WTC11 (cell line): ENCODE data around the gene ZNF804B.

ENCODE experiments used
- CREB1 ChIP-seq: sonication (generic); formaldehyde crosslinking; IDR thresholded peaks from 2 replicates; pipeline ENCODE4 v1.8.0; 2023; ENCODE audit warnings: mild to moderate bottlenecking, missing genetic modification reagents
- CTCF ChIP-seq: fragments of 200-600 bp; IDR thresholded peaks from 2 replicates; pipeline ENCODE4 v1.8.0; 2022; ENCODE audit warnings: antibody characterized with exemption
- E2F4 ChIP-seq: sonication (generic); formaldehyde crosslinking; IDR thresholded peaks from 2 replicates; pipeline ENCODE4 v1.8.1; 2022; ENCODE audit warnings: low read depth, mild to moderate bottlenecking, moderate library complexity, missing genetic modification reagents, borderline replicate concordance
- E2F5 ChIP-seq: sonication (generic); formaldehyde crosslinking; IDR thresholded peaks from 2 replicates; pipeline ENCODE4 v1.8.1; 2022; ENCODE audit warnings: mild to moderate bottlenecking, moderate library complexity, missing genetic modification reagents
- ELF4 ChIP-seq: sonication (generic); formaldehyde crosslinking; IDR thresholded peaks from 2 replicates; pipeline ENCODE4 v1.8.1; 2022; ENCODE audit warnings: low read depth, mild to moderate bottlenecking, moderate library complexity, missing genetic modification reagents
- EMX1 ChIP-seq: fragments of 250-450 bp; sonication (Bioruptor Pico); IDR thresholded peaks from 2 replicates; pipeline ENCODE4 v1.8.0; 2021; ENCODE audit warnings: mild to moderate bottlenecking
- FOXK1 ChIP-seq: sonication (generic); formaldehyde crosslinking; IDR thresholded peaks from 2 replicates; pipeline ENCODE4 v1.8.0; 2022; ENCODE audit warnings: mild to moderate bottlenecking, moderate library complexity, missing genetic modification reagents
- PREB ChIP-seq: sonication (generic); formaldehyde crosslinking; IDR thresholded peaks from 2 replicates; pipeline ENCODE4 v1.8.1; 2022; ENCODE audit warnings: mild to moderate bottlenecking, missing genetic modification reagents, moderate library complexity, borderline replicate concordance
- SMAD4 ChIP-seq: sonication (generic); formaldehyde crosslinking; IDR thresholded peaks from 2 replicates; pipeline ENCODE4 v1.8.0; 2022; ENCODE audit warnings: mild to moderate bottlenecking, missing genetic modification reagents
- USF1 ChIP-seq: sonication (generic); formaldehyde crosslinking; IDR thresholded peaks from 2 replicates; pipeline ENCODE4 v1.8.0; 2022; ENCODE audit warnings: mild to moderate bottlenecking, missing genetic modification reagents
- USF2 ChIP-seq: sonication (generic); formaldehyde crosslinking; IDR thresholded peaks from 2 replicates; pipeline ENCODE4 v1.8.1; 2023; ENCODE audit warnings: mild to moderate bottlenecking, missing genetic modification reagents, moderate library complexity
- ZNF121 ChIP-seq: sonication (generic); formaldehyde crosslinking; IDR thresholded peaks from 2 replicates; pipeline ENCODE4 v1.8.0; 2023; ENCODE audit warnings: missing genetic modification reagents
- ZNF263 ChIP-seq: sonication (generic); formaldehyde crosslinking; IDR thresholded peaks from 2 replicates; pipeline ENCODE4 v1.8.1; 2022; ENCODE audit warnings: low read depth, mild to moderate bottlenecking, moderate library complexity, missing genetic modification reagents
- ZNF423 ChIP-seq: fragments of 250-450 bp; sonication (Bioruptor Pico); IDR thresholded peaks from 2 replicates; pipeline ENCODE4 v2.1.2; 2022; ENCODE audit warnings: mild to moderate bottlenecking, moderate library complexity

GRCh38 chr7:89264126-89264525, 504.6 kb downstream of the ZNF804B start:
- TF ChIP-seq CTCF: no peak
- TF ChIP-seq E2F5 (CRISPR knock-in tag): no peak
- TF ChIP-seq ELF4 (CRISPR knock-in tag): no peak
- TF ChIP-seq EMX1: no peak
- TF ChIP-seq SMAD4 (CRISPR knock-in tag): no peak
- TF ChIP-seq CREB1 (CRISPR knock-in tag): no peak
- no peak for TF ChIP-seq FOXK1 (CRISPR knock-in tag)
- no peak for TF ChIP-seq E2F4 (CRISPR knock-in tag)
- no peak for TF ChIP-seq ZNF263 (CRISPR knock-in tag)
- no peak for TF ChIP-seq USF1 (CRISPR knock-in tag)
- TF ChIP-seq ZNF121 (CRISPR knock-in tag): no peak
- TF ChIP-seq PREB (CRISPR knock-in tag): no peak
- no peak for TF ChIP-seq ZNF423 (CRISPR knock-in tag)
- no peak for TF ChIP-seq USF2 (CRISPR knock-in tag)
